Right cardiac atrium (tissue), 5 donors: ENCODE results near the gene GCFC2. TPM values are rescaled to one million over a fixed set of nuclear protein-coding genes. Genes with fewer than 3 reads are reported as not detected.
"Not testable (repeated sequence)": the region's sequence is repeated elsewhere in the genome, so short reads cannot be mapped to it uniquely, and the experiment has no call there.

Experiments
- ATAC-seq, 2 donors: fragments of 200-7000 bp; cut with Tn5 transposase; one replicate each; pipeline versions ENCODE4 v1.8.0 to v1.9.1; 2020; ENCODE audit warnings: moderate library complexity in 2 of 2, mild to moderate bottlenecking in 1 of 2
- DNase-seq, 3 donors: peaks; one replicate each; pipeline ENCODE4 v3.0.0-alpha.2; 2020
- H3K27ac ChIP-seq: one replicate; pipeline ENCODE4 v1.5.1; 2013; ENCODE audit warnings: mild to moderate bottlenecking, low read length, control low read depth, moderate library complexity
- H3K27me3 ChIP-seq: one replicate; pipeline ENCODE4 v1.6.1; 2013; ENCODE audit not compliant: control insufficient read depth, insufficient read depth
- H3K4me1 ChIP-seq: one replicate; pipeline ENCODE4 v1.6.1; 2013; ENCODE audit warnings: low read length; ENCODE audit not compliant: control insufficient read depth, insufficient read depth
- H3K4me3 ChIP-seq: one replicate; pipeline ENCODE4 v1.5.1; 2013; ENCODE audit warnings: low read length, control low read depth
- H3K9me3 ChIP-seq: one replicate; pipeline ENCODE4 v1.6.1; 2013; ENCODE audit warnings: low read length; ENCODE audit not compliant: control insufficient read depth
- WGBS: extraction: QIAGEN DNeasy Blood & Tissue Kit; methylation state at CpG from one replicate; pipeline ENCODE4 v1.1.7; 2013; 5-methylcytosine and 5-hydroxymethylcytosine counted together
- intact Hi-C, 4 donors: fragments of 100-400 bp; cut with DNase I; formaldehyde crosslinking; loops; one replicate each; pipeline versions ENCODE4 v1.11.0 to v1.14.0; 2022 to 2023
- polyA plus RNA-seq: library from polyadenylated mRNA; stranded (reverse); fragments of 200-250 nt; gene quantifications from one replicate; pipeline ENCODE4 v1.2.3, GENCODE V29; 2013
- total RNA-seq, 4 donors: library from RNA; stranded (reverse); fragmentation: NEBNext Ultra II Directional; extraction: Animal tissue kit (Norgen Biotek cat#: 25700); gene quantifications; one replicate each; pipeline ENCODE4 v1.2.1, GENCODE V29; 2021
- donor health status: healthy with polysubstance abuse.
- donor health status: DM: no; HTN: yes; CAD: no.
- donor health status: DM: no; HTN: no; CAD: no.
- donor health status: DM: no; HTN: yes; CAD: no; lungs with severe emphysema.
- donor health status: DM: yes; HTN: yes; CAD: no.

GCFC2 gene
- total and polyA plus RNA-seq, 5 donors = 7.5 to 16.1 (median 9.0) TPM

DNA sequence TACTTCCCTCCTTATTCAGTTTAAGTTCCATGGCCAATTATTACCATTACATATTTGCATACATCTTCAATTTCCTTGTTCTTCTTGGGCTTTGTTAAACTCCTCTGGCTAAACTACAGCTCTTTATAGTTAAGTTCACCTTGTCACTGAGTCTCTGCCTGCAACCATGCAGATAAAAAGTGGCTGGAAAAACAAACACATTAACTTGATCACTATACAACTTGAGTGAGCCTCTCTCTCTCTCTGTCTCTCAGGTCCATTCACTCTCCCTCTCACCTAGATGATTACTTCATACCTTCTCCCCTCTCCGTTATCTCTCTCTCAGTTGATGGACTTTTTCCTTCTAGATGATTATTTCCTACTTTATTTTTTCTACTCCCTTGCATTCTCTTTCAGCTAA, 30.3 kb downstream of the GCFC2 start:
- ATAC-seq = no peak
- DNase-seq = no peak
- no peak overlapping the region for H3K27ac ChIP-seq
- H3K4me3 ChIP-seq = no peak overlapping the region
- no peaks in the 10 kb centered on the region for H3K27me3 ChIP-seq
- WGBS = 95% methylated on average over 1 of the region's 1 CpG
- H3K9me3 ChIP-seq = no peaks in the 10 kb centered on the region
- intact Hi-C loops = no loop called here
- H3K4me1 ChIP-seq = peaks cover 2% of the 10 kb centered on the region

DNA sequence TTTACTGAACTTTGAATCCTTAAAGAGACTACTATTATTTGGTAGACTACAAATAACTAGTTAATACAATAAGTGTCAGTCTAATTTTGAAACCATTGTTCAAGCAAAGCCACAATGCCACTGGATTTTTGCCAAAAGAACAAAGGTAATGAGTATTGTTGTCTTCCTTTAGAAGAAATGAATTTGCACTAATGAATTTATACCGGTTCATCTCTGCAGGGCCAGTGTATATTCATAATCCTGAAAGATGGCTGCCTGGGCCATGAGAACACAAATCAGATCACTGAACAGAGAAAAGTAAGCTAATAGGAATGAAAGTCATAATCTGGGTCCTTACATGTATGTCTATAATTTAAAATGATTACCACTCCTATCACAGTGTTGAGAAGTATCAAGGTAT, 31.2 kb downstream of the GCFC2 start:
- ATAC-seq (no peak), DNase-seq (no peak)
- no peak overlapping the region for H3K4me3 ChIP-seq
- no peaks in the 10 kb centered on the region for H3K9me3 ChIP-seq
- H3K27me3 ChIP-seq = no peaks in the 10 kb centered on the region
- intact Hi-C loops = no loop called here
- peaks cover 2% of the 10 kb centered on the region for H3K4me1 ChIP-seq
- 74% methylated on average over 1 of the region's 1 CpG for WGBS
- H3K27ac ChIP-seq = no peak overlapping the region

DNA sequence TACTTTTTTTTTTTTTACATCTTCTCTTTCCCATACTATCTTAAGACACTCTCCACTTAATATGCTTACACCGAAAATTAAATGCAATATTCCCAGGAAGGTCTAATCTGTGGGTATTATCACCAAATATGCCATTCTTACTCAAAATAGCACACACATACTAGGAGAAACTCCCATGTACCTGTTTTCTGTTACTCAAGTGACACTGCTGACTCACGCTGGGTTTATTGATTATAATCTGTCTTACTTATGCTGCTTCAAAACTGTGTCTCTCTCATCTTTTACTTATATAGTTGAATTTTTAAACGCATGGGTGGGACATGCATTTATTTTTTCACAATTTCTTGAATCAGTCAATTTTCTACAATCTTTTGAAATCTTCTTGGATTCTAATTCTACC, 34.3 kb downstream of the GCFC2 start:
- H3K4me3 ChIP-seq = no peak overlapping the region
- H3K4me1 ChIP-seq = peaks cover 2% of the 10 kb centered on the region
- no peaks in the 10 kb centered on the region for H3K27me3 ChIP-seq
- DNase-seq (no peak), ATAC-seq (no peak)
- intact Hi-C loops = no loop called here
- H3K9me3 ChIP-seq = no peaks in the 10 kb centered on the region
- 96% methylated on average over 3 of the region's 3 CpGs for WGBS
- no peak overlapping the region for H3K27ac ChIP-seq

DNA sequence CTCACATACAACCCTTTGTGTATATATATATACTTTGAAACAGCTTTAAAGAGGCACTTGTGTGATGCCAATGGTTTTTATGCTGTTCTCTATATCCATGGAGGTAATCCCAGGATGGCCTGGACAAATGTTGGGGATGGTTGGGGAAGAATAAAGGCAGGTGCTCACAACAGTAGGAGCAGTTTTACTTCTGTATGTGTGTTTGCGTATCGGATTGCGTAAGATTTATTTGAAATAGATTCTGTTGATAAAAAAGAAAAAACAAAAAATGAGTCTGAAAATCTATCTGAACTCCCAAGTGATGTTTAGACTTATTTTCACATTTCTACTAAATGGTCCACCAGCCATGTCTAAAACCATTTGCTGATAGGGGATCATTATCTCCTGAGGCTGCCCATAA, 34.8 kb downstream of the GCFC2 start:
- ATAC-seq = no peak
- WGBS = 96% methylated on average over 3 of the region's 3 CpGs
- intact Hi-C loops = no loop called here
- H3K27me3 ChIP-seq = no peaks in the 10 kb centered on the region
- H3K4me1 ChIP-seq = peaks cover 2% of the 10 kb centered on the region
- no peak overlapping the region for H3K27ac ChIP-seq
- no peaks in the 10 kb centered on the region for H3K9me3 ChIP-seq
- no peak for DNase-seq
- no peak overlapping the region for H3K4me3 ChIP-seq

DNA sequence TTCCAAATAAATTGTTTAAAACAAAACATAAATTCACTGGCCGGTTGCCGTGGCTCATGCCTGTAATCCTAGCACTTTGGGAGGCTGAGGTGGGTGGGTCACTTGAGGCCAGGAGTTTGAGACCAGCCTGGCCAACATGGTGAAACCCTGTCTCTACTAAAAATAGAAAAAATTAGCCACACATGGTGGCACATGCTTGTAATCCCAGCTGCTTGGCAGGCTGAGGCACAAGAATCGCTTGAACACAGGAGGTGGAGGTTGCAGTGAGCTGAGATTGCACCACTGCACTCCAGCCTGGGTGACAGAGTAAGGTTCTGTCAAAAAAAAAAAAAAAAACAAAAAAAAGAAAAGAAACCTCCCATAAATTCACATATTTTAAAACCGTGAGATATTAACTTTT, 35.3 kb downstream of the GCFC2 start:
- 82% methylated on average over 4 of the region's 4 CpGs for WGBS
- H3K4me1 ChIP-seq, H3K27me3 ChIP-seq, ATAC-seq, H3K27ac ChIP-seq, H3K9me3 ChIP-seq, H3K4me3 ChIP-seq, intact Hi-C loops: not testable (repeated sequence)
- DNase-seq = peak in 1 of 3 donors; percentile 22

DNA sequence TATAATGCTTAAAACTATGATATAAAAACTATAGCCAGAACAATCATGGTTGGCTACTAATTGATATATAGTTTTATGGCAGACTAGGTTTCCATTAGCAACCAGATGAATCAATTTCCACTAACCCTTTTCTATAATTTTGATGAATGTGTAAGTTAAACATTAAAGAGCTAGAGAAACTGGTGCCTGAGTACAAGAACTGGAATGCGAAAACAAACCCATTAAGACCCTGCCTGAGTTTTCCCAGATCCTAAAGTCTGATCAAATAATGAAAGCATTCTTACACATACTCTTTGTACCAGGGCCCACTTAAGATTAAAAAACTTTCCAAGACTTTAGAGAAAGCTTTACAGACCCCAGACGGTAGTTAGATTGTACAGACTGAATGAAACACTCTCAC, 42.8 kb downstream of the GCFC2 start:
- no peak for ATAC-seq
- no peaks in the 10 kb centered on the region for H3K27me3 ChIP-seq
- no peak for DNase-seq
- 90% methylated on average over 2 of the region's 2 CpGs for WGBS
- H3K9me3 ChIP-seq = no peaks in the 10 kb centered on the region
- intact Hi-C loops = no loop called here
- no peak overlapping the region for H3K4me3 ChIP-seq
- no peaks in the 10 kb centered on the region for H3K4me1 ChIP-seq
- no peak overlapping the region for H3K27ac ChIP-seq

DNA sequence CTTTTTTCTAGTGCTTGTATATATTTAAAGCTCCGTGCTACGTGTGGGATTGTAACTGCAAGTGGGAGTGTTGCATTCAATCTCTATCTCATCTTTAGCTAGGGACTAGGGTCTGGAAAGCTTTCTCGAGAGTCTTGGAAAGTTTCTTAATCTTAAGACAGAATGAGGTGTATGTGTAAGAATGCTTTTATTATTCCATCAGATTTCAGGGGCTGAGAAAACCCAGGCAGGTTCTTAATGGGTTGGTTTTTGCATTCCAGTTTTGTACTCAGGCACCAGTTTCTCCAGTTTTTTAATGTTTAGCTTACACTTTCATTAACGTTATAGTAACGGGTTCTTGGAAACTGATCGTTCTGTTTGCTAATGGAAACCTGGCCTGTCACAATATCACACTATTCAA, 43.8 kb downstream of the GCFC2 start:
- no peaks in the 10 kb centered on the region for H3K9me3 ChIP-seq
- intact Hi-C loops = no loop called here
- no peak overlapping the region for H3K27ac ChIP-seq
- no peaks in the 10 kb centered on the region for H3K4me1 ChIP-seq
- 81% methylated on average over 6 of the region's 6 CpGs for WGBS
- no peaks in the 10 kb centered on the region for H3K27me3 ChIP-seq
- ATAC-seq (no peak), DNase-seq (no peak)
- H3K4me3 ChIP-seq = no peak overlapping the region

DNA sequence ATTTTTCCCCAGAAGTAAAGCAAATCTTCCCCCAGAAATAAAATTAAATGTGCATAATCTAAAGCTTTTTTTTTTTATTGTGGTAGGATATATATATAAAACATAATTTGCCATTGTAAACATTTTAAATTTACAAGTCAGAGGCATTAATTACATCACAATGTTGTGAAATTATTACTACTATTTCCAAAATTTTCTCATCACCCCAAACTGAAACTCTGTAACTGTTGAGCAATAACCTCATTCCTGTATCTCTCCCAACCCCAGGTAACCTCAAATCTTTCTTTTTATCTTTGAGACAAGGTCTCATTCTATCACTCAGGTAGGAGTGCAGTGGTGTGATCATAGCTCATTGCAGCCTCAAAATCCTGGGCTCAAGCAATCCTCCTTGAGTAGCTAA, 52.9 kb downstream of the GCFC2 start:
- intact Hi-C loops = no loop called here
- Histone ChIP-seq H3K9me3 (no peaks in the 10 kb centered on the region), H3K27ac (no peak overlapping the region), H3K27me3 (no peaks in the 10 kb centered on the region), H3K4me1 (no peaks in the 10 kb centered on the region), H3K4me3 (no peak overlapping the region)
- ATAC-seq (no peak), DNase-seq (no peak)

DNA sequence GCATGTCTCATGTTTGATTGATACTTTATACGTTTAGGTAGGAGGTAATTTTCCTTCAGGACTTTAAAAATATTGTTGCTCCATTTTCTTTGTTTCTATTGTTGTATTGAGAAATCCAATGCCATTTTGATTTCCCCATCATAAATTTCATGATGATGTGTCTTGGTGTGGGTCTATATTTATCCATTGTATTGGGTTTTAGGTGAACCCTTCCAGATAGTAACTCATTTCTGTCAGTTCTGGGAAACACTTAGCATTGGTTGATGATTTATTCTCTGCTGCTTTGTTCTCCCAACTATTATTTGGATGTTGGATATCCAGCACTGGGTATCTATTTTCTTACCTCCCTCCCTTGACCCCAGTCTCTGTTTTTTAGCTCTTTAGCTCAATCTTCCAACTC, 54.2 kb downstream of the GCFC2 start:
- no peaks in the 10 kb centered on the region for H3K4me1 ChIP-seq
- H3K27ac ChIP-seq = no peak overlapping the region
- WGBS = 93% methylated on average over 1 of the region's 1 CpG
- intact Hi-C loops = no loop called here
- DNase-seq (no peak), ATAC-seq (no peak)
- no peaks in the 10 kb centered on the region for H3K9me3 ChIP-seq
- H3K4me3 ChIP-seq = no peak overlapping the region
- H3K27me3 ChIP-seq = no peaks in the 10 kb centered on the region

DNA sequence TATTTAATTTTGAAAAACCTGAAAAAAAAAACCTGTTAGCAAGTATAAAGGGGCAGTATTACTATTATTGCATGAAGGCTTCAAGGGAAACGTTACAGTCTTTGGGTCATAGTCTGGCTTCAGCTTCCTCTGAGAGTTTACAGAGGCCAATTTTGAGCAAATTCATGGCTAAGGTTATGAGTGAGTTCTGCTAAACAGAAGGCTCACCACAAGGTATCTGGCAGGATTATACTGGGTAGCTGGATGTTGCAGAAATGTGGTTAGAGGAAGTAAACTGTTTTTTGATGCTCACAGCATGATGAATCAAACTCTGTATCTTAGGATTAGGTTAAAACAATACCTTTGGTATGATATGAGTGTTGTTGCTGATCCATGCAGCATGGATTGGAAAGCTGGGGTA, 54.9 kb downstream of the GCFC2 start:
- ATAC-seq = no peak

DNA sequence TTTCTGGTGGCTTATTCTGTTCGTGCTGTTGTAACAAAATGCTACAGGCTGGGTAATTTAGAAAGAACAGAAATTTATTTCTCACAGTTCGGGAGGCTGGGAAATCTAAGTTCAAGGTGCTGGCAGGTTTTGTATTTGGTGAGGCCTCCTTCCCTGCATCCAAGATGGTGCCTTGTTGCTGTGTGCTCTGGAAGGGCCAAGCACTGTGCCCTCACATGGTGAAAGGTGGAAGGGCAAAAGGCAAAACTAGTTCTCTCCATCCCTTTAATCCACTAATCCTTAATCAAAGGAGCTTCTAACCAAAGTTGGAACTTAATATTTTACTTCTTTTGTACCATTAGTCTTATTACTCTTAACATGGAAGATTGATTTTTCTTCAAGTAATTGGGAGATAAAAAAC, 56.7 kb downstream of the GCFC2 start:
- H3K4me1 ChIP-seq = no peaks in the 10 kb centered on the region
- 97% methylated on average over 2 of the region's 2 CpGs for WGBS
- no peak overlapping the region for H3K4me3 ChIP-seq
- DNase-seq (no peak), ATAC-seq (no peak)
- H3K9me3 ChIP-seq = no peaks in the 10 kb centered on the region
- intact Hi-C loops = no loop called here
- H3K27me3 ChIP-seq = no peaks in the 10 kb centered on the region
- H3K27ac ChIP-seq = no peak overlapping the region

More for the DNA sequence above, 54.9 kb downstream of the GCFC2 start:
- no peaks in the 10 kb centered on the region for H3K9me3 ChIP-seq
- DNase-seq = no peak
- intact Hi-C loops = no loop called here
- no peak overlapping the region for H3K4me3 ChIP-seq
- no peaks in the 10 kb centered on the region for H3K27me3 ChIP-seq
- 86% methylated on average over 1 of the region's 1 CpG for WGBS
- H3K27ac ChIP-seq = no peak overlapping the region
- no peaks in the 10 kb centered on the region for H3K4me1 ChIP-seq

DNA sequence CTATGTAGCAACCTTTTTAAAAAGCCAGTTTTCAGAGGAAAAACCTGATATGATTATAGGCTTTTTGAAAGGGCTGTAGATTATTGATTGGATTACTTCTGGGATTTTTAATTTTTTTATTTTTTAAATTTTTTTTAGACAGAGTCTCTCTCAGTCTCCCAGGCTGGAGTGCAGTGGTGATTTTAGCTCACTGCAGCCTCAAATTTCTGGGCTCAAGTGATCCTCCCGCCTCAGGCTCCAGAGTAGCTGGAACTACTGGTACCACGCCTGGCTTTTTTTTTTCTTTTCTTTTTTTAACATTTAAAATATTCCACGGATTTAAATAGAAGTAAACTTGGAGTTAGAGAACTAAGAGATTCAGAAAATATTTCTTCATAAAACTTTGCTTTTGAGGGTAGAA, 62.9 kb downstream of the GCFC2 start:
- H3K9me3 ChIP-seq = no peaks in the 10 kb centered on the region
- H3K4me1 ChIP-seq = peaks cover 2% of the 10 kb centered on the region
- no peak overlapping the region for H3K27ac ChIP-seq
- no peaks in the 10 kb centered on the region for H3K27me3 ChIP-seq
- intact Hi-C loops = no loop called here
- WGBS = 87% methylated on average over 3 of the region's 3 CpGs
- no peak for DNase-seq
- no peak for ATAC-seq
- peak overlapping the region; percentile 97 for H3K4me3 ChIP-seq
